Measurements from ENCODE around the gene PLG. TPM values are rescaled to one million over a fixed set of nuclear protein-coding genes. Genes with fewer than 3 reads are reported as not detected.
"Not testable (repeated sequence)": the region's sequence is repeated elsewhere in the genome, so short reads cannot be mapped to it uniquely, and the experiment has no call there.

PLG gene
- total RNA-seq, 3 donors from 2014 or later: not detected

DNA sequence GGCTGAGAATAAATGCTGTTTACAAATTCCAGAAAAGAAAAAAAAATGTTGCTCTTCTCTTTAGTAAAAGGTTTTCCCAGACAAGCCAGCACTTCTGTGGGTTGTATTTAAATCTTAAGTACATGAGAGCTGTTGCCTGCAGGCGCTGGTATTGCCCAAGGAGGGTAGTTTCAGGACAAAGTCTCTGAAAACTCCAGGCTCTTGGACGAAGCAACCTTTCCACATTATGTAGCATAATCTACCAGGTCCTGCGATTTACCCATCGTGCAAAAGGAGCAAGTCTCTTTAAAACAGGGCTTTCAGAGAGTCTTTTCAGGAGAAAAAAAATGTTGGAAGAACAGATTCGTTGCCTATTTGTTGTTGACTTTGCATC, 65.6 kb downstream of the PLG start:
- peaks cover 0 to 4% of the 10 kb centered on the region in 2 donors for H3K9me3 ChIP-seq
- TF ChIP-seq, protein P1, sequence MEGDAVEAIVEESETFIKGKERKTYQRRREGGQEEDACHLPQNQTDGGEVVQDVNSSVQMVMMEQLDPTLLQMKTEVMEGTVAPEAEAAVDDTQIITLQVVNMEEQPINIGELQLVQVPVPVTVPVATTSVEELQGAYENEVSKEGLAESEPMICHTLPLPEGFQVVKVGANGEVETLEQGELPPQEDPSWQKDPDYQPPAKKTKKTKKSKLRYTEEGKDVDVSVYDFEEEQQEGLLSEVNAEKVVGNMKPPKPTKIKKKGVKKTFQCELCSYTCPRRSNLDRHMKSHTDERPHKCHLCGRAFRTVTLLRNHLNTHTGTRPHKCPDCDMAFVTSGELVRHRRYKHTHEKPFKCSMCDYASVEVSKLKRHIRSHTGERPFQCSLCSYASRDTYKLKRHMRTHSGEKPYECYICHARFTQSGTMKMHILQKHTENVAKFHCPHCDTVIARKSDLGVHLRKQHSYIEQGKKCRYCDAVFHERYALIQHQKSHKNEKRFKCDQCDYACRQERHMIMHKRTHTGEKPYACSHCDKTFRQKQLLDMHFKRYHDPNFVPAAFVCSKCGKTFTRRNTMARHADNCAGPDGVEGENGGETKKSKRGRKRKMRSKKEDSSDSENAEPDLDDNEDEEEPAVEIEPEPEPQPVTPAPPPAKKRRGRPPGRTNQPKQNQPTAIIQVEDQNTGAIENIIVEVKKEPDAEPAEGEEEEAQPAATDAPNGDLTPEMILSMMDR (IDR thresholded peaks at IDR 0.05): no peak
- TF ChIP-seq POLR2AphosphoS5 (IDR thresholded peaks at IDR 0.05) (no peak), POLR2A (IDR thresholded peaks at IDR 0.05) (no peak)
- no peak overlapping the region for H3K27ac ChIP-seq
- H3K27me3 ChIP-seq: no peaks in the 10 kb centered on the region
- no peaks in the 10 kb centered on the region for H3K4me1 ChIP-seq
- DNase-seq (ENCODE audit: low spot score in 2 of 2): no peak
- no peaks in the 10 kb centered on the region for H3K36me3 ChIP-seq
- intact Hi-C loops (cut with DNase I; ENCODE audit: low total_unique reads): no loop called here
- H3K4me3 ChIP-seq: peak overlapping the region in 2 of 3 donors; percentile 50 to 77

DNA sequence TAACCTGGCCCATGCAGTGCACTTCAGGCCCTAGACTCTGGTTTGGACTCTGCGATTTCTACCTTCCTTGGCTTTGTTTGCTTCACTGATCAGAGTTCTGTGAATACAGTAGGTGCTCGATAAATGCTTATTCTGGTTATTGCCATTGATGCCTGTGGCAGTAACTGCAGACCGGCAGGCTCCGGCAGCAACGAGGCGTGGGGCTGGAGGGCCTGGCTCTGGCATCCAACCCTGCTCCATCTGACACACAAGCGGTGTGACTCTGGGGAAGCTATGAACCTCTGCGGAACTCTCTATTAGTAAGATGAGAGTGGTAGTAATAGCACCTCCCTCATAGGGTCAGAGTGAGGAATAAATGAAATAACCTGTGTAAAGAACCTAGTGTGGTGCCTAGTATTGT, 66.1 kb downstream of the PLG start:
- intact Hi-C loops (cut with DNase I; ENCODE audit: low total_unique reads): no loop called here
- H3K9me3 ChIP-seq: no peaks in the 10 kb centered on the region
- H3K27me3 ChIP-seq: no peaks in the 10 kb centered on the region
- TF ChIP-seq POLR2AphosphoS5 (IDR thresholded peaks at IDR 0.05) (no peak), POLR2A (IDR thresholded peaks at IDR 0.05) (no peak)
- TF ChIP-seq, protein P1 (IDR thresholded peaks at IDR 0.05): no peak
- H3K4me1 ChIP-seq: no peaks in the 10 kb centered on the region
- H3K36me3 ChIP-seq: no peaks in the 10 kb centered on the region
- H3K4me3 ChIP-seq: no peak overlapping the region
- no peak overlapping the region for H3K27ac ChIP-seq
- no peak for DNase-seq (ENCODE audit: low spot score in 2 of 2)

DNA sequence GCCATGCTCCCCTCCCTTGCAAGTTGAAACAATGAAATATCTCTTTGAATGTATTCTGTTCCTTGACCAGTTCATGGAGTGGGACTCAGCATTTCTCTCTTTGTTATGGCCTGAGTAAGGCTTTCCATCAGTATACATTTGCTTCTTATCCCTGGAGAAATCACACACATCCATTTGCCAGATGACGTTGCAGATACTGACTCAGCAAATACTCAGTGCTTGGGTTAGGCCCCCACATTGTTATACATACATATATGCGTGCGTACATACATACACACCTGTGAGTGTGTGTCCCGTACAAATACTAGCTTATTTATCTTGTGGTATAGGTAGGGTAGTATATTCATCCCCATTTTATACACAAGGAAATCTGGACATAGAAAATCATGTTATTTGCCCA, 72.4 kb downstream of the PLG start:
- Histone ChIP-seq H3K27ac (no peak overlapping the region), H3K36me3 (no peaks in the 10 kb centered on the region), H3K27me3 (no peaks in the 10 kb centered on the region), H3K4me1 (no peaks in the 10 kb centered on the region), H3K9me3 (peaks cover 0 to 5% of the 10 kb centered on the region in 2 donors), H3K4me3 (no peak overlapping the region)
- intact Hi-C loops (cut with DNase I; ENCODE audit: low total_unique reads): no loop called here
- TF ChIP-seq POLR2A (IDR thresholded peaks at IDR 0.05) (no peak), POLR2AphosphoS5 (IDR thresholded peaks at IDR 0.05) (no peak)
- TF ChIP-seq, protein P1 (IDR thresholded peaks at IDR 0.05): no peak
- DNase-seq (ENCODE audit: low spot score in 2 of 2): no peak

DNA sequence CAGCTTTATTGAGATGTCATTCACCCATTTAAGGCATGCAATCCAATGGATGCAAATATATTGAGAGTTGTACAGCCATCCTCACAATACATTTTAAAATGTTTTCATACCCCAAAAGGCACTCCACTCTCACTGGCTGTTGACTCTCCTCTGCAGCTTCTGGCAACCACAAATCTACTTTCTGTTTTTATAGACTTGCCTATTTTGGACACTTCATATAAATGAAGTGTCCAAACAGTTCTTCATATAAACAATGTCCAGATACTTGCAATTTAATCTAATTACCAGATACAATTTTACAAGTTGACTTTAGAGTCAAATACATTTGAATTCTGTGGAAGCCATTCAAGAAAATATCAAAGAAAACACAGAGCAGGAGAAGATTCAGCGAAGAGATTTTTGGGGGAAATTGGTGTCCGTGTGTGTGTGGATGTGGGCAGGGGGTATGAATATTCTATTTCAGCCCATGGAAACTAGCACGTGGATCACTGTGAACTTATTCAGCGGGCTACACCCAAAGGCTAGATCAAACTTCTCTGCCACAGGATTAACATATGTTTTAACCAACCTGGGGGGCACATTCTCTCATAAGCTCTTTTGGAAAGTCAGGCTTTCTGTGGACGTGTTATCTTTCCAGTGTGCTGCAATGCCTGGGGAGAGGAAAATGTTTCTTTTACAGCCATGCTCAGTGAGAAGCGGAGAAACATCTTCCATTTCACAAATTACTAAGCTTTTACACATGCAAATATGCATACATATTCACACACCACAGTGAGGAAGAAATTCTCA, 73.9 kb downstream of the PLG start:
- peaks cover 0 to 5% of the 10 kb centered on the region in 2 donors for H3K9me3 ChIP-seq
- H3K4me3 ChIP-seq: no peak overlapping the region
- TF ChIP-seq POLR2AphosphoS5 (IDR thresholded peaks at IDR 0.05) (no peak), POLR2A (IDR thresholded peaks at IDR 0.05) (no peak)
- TF ChIP-seq, protein P1 (IDR thresholded peaks at IDR 0.05): no peak
- no peaks in the 10 kb centered on the region for H3K4me1 ChIP-seq
- DNase-seq (ENCODE audit: low spot score in 2 of 2): no peak
- H3K27ac ChIP-seq: no peak overlapping the region
- H3K27me3 ChIP-seq: no peaks in the 10 kb centered on the region
- H3K36me3 ChIP-seq: no peaks in the 10 kb centered on the region
- intact Hi-C loops (cut with DNase I; ENCODE audit: low total_unique reads): no loop called here

DNA sequence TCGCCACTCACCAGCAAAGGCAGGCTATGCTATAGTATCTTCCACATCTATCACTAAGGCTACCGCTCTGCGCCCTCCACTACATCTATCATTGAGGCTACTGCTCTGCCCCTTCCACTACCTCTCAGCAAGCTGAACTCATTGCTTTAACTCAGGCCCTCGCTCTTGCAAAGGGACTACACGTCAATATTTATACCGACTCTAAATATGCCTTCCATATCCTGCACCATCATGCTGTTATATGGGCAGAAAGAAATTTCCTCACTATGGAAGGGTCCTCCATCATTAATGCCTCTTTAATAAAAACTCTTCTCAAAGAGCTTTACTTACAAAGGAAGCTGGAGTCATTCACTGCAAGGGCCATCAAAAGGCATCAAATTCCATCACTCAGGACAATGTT, 77.1 kb downstream of the PLG start:
- intact Hi-C loops (cut with DNase I; ENCODE audit: low total_unique reads); H3K27me3 ChIP-seq; H3K9me3 ChIP-seq; H3K4me3 ChIP-seq; H3K27ac ChIP-seq; H3K36me3 ChIP-seq; H3K4me1 ChIP-seq; DNase-seq (ENCODE audit: low spot score in 2 of 2): not testable (repeated sequence)

DNA sequence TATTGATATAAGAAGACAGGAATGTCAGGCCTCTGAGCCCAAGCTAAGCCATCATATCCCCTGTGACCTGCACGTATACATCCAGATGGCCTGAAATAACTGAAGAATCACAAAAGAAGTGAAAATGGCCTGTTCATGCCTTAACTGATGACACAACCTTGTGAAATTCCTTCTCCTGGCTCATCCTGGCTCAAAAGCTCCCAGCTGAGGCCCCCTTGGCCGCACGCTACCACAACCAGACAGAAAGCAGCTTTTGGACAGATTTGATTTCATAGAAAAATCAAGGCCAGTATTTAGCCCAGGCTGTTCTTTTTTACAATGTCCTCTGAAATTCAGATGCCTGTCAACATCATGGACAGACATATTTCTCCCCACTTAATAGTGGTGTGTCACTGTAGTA, 78.6 kb downstream of the PLG start:
- intact Hi-C loops (cut with DNase I; ENCODE audit: low total_unique reads); DNase-seq (ENCODE audit: low spot score in 2 of 2); H3K36me3 ChIP-seq: not testable (repeated sequence)

More for the DNA sequence above, 78.6 kb downstream of the PLG start:
- not testable (repeated sequence) for H3K4me3 ChIP-seq, H3K27me3 ChIP-seq, H3K9me3 ChIP-seq, H3K4me1 ChIP-seq, H3K27ac ChIP-seq
